IPS-11a (cell line): ENCODE measurements around the gene AGTRAP.

Experiments
- H3K4me3 ChIP-seq: one replicate; pipeline ENCODE4 v1.5.1; 2013; ENCODE audit warnings: low read depth, low read length, control low read depth

AGTRAP gene

DNA sequence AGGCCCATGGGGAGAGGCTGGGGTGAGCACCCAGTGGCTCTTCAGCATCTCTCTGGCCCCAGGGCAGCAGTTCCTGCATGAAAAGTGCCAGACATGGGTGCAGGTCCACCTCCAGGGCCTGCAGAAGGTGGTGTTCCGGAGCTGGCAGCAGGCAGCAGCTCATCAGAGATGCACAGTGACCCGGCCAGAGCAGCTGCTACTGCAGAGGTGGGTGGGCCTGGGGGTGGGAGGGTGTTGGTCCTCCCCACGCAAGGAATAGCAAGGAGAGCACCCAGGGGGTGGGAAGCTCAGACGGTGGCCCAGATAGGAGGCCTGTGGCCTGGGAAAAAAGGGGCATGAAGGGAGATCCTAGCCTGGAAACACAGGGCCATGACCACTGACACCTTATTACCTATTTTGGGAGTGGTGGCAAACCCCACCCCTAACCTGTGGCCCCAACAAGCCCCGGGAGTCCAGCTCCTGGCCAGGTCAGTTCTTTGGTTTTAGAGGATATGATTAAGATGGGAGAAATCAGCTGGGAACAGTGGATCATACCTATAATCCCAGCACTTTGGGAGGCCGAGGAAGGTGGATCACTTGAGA, 46.3 kb downstream of the AGTRAP start:
- no peak overlapping the region for H3K4me3 ChIP-seq

DNA sequence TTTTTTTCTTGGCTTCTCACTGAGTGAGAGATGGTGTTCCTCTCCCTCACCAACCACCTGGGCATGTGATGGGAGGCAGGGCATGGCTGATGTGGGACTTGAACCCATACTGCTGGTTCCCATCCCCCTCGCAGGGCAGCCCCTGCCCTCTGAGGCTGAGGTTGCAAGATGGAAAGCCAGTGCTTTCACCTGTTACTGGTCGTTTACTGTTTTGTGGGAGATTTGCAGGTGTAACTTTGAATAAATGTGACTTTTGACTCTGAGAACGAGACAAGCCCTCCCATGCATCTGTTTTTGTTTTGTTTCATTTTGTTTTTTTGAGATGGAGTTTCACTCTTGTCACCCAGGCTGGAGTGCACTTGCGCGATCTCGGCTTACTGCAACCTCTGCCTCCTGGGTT, 47.6 kb downstream of the AGTRAP start:
- no peak overlapping the region for H3K4me3 ChIP-seq

DNA sequence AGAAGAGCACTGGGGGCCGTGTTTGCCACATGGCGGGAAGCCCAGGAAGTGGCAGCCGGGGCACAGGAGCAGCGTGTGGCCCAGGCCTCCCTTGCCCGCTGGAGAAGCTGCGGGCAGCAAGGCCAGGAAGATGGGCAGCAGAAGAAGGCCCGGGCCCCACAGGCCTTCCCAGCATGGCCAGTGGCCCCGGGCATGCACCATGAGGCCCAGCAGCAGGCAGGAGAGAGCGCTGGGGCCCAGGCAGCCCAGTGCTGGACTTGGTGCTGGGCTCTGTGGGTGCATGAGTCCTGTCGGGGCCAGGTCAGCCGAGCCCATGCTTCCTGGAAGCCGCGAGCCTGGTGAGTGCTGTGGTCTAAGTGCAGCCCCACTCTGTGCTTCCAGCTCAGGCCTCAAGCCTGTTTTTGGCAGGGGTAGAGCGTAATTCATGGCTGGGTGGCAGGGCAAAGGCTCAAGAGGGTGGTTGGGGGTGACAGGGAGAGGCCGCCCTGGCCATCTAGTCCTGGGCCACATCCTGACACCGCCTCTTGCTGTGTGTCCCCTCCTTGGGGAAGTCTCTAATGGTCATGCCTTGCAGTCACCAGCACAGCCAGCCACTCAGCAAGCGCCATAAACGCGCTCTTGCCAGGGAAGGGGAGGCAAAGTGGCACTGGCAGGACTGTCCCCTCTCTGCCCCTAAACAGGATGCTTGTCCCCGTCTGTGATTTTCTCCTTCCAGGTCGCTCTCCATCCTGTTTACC, 48.5 kb downstream of the AGTRAP start:
- no peak overlapping the region for H3K4me3 ChIP-seq

DNA sequence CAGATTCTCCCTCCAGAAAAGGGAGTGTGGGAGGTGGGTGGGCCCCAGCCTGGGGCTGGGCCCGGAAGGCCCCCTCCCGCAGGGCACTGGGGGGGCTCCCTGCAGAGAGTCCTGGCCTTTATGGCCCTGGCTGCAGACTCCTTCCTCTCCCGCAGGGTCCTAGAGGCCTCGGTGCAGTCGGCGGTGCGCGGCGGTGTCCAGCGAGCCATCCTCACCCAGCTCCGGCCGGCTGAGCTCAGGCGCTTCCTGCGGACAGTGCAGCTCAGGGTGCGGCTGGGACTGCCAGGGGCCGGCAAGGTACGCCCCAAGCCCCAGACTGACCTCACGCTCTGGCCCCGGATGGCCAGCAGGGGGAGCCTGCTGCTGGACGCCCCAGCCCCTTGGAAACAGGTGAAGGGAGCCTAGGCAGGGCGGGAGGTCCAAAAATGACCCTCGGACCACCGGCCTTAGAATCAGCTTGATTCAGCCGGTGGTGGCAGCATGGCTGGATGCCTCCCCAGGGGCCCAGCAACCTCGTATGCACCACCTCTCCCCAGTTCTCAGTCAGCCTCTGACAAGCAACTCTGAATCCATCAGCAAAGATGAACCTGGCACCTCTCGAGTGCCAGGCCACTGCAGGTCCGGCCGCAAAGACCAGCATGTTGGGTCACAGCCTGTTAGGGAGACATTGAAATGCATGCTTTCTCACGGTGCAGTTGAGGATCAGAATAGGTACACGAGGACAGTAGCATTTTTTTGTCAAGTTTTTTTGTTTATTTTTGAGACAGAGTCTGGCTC, 49.2 kb downstream of the AGTRAP start:
- H3K4me3 ChIP-seq: no peak overlapping the region

DNA sequence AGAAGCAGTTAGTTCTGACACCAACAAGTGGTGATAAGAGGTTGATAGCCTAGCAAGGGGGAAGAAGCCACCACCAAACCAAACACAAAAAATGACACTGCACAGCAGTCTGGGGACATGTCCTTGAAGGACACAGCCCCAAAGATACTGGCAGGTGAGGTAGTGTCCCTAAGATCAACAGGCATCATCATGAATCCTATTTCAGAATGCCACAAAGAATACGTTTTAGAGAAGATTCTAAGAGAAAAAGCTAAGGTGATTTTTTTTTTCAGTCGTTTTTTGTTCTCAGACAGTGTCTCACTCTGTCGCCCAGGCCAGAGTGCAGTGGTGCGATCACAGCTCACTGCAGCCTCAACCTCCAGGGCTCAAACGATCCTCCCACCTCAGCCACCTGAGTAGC, 50.2 kb downstream of the AGTRAP start:
- no peak overlapping the region for H3K4me3 ChIP-seq

DNA sequence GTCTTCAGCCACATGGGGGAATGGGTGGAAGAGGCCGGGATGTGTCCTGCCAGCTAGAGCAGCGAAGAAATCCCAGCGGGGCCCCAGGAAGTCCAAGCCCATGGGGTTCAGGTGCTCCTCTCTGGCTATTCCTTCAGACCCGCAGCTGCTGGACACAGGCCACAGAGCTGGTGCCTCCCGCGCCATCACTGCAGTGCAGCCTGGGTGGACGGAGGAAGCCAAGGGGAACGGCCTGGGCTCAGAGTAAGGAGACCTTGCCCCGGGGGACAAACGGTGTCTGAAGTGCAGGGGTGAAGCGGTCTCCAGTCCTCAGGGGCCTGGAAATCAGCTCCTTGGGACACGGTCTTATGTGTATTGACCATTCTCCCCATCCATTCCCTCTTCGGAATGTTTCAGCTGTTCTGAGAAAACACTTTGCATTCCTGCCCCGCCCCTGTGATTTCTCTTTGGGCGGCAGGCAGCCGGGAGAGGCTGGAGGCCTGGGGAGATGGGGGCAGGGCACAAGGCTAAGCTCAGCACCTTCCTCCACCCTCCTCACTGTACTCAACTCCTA, 51.4 kb downstream of the AGTRAP start:
- H3K4me3 ChIP-seq: no peak overlapping the region

DNA sequence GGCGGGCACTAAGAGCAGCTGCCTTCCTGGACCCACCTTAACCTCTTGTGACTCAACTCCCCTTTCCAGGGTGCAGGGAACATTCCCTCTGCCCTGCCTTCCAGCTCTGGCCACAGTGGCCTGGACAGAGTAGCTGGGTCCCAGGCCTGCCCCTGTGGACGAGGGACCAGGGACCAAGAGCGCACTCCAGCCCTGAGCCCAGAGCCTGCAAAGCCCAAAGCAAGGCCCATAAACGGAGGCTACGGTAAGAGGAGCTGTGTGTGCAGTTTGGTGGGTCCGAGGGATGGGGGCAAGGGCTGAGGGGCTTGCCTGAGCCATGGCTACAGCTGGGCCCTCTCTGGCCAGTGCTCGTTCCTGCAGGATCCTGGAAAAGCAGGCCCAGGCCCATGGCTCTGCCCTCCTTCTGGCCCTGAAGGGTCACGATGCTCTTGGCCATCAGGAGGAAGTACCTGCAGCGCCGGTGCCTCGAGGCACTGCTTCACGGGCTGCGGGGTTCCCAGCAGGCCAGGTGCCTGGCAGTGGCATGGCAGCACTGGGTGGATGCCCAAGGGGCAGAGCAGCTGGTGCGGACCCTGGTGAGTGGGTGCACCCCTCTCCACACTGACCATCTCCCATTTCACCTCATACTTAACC, 52.0 kb downstream of the AGTRAP start:
- H3K4me3 ChIP-seq: no peak overlapping the region

DNA sequence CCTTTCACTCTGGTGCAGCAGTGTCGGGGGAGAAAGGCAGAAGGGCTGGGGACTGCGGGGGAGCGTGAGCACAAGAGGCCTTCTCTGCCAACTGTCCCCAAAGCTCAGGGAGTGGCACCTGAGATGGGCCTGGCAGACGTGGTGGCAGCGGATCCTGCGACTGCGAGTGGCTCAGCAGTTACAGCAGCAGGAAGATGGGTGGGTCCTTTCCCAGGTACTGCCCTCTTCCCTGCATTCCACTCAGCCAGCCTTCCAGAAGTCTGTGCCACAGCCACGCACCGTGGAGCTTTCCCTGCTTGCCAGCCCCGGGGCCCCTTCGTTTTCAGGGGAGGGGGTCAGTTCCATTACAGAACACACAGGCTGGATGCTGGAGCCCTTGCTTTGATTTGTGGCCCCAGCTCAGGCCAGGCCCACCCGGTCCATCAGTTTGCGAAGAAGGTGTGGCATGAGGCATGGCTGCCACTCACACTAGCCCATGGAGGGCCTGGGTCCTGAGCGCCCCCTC, 52.7 kb downstream of the AGTRAP start:
- H3K4me3 ChIP-seq: no peak overlapping the region

DNA sequence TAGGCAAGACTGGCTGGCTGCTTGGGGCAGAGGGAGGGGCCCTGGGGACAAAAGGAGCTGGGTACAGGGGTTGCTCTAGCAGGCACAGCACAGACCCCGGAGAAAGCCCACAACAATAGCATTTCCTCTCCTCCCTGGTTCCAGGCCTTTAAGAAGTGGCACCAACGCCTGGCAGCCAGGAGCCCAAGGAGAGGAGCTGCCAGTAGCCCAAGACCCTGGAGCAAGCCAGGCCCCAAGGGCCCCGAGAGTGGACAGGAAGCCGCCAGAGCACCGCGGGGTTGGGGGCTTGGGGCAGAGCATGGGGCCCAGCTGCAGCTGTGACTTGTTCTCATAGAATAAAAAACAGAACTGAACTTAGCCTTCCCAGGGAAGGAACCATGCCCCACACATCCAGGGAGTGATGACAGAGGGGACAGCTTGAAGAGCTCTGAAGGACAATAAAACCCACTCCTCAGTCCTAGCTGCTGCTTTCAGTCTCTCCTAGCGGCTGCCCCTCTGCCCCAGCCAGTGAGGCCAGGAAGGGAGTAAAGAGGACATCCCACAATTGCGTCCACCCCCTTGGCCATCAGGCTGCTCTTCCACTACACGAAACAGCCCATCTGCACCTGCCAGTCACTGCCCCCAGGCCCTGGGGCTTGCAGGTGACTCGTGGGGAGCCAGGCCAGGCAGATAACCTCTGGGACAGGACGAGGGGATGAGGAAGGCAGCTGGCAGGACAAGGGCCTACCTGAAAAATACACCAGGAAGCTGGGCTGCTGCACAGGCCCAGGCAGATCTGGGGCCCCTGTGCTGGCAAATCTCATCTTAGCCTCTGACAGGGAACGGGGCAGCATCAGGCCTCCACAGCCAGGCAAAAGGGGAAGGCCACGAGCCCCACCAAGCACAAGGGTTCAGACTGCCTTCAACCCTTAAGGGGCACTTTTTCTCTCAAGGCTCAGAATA, 53.5 kb downstream of the AGTRAP start:
- H3K4me3 ChIP-seq: no peak overlapping the region

DNA sequence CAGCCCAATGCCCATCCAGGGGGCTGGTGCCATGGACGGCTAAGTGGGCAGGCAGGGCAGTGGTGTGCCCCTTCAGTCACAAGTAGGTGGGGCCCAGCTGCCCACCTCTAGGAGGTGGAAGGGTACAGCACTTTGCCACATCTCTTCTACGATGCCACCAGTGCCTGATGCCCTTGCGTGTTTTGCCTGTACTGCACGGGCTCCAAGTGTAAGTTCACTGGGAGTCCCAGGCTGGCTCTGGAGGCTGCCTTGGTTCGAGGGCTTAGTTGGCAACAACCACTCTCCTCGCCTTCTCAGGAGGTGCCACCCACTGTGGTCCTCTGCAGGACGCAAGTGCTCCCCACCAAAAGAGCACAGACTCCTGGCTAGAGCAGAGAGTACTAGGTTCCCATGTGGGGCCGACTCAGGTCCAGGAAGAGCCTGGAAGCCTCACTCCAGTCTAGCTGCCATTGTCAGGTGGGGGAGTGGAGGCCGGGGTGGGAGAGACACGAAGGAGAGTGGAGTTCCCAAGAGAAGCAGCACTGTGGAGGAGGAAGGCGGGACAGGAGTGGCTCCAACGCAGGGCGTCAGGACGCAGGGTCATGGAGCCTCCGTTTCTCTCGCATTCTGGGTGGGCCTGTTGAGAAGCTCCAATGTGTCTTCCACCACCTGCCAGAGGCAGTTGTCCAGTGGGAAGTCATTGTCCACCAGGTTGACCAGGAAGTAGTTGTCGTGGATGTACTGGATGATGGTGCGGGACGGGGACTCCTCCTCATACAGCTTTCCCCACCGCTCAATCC, 54.4 kb downstream of the AGTRAP start:
- no peak overlapping the region for H3K4me3 ChIP-seq

DNA sequence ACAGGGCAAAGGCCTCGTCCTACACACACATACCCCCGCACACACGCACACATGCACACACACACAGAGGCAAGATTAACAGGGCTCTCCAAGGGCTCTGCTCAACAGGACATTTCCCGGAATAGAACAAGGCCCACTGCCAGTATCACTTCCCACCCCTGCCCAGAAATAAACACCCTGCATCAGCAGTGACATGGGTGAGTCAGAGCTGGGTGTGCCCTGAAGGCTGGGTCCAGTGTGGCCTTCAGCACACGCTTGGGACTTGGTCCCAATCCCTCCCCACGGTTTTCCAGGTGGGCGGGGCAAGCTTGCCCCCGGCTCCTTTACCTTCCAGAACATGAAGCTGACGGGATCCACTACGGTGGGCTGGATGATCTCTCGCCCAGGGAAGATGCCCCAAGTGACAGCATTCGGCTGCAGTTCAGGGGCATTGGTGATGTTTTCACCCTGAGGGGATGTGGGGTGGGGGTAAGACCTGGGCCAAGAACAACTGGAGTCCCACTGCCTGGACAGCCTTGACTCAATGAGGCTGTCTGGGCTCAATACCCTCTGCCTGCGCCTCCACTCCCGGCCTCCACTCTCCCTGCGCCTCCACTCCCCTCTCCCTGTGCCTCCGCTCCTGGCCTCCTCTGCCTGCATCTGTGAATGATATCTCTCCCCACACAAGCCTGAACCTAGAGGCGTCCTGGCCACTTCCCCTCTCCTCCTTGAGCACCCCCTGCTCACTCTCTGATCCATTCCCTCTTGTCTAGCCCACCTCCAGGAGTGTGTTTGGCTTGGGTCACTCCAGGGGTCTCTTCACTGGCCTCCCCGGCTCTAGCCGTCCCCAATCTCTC, 55.2 kb downstream of the AGTRAP start:
- H3K4me3 ChIP-seq: no peak overlapping the region

DNA sequence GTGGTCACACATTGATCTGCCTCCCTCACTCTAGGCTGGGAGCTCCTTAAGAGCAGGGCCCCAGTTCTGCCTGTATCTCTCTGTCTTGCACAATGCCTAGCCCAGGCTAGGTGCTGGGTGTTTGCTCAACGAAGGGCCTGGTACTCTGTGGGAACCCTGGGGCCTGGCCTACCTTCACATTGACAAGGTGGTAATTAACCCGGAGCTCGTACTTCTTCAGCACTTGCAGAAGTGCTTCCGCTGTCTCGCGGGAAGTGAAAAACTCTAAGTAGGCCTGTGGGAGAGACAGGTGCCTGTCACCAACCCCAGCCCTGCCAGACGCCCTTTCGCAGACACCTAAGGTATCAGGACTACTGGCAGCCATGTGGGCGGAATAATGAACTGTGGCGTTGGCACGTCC, 56.2 kb downstream of the AGTRAP start:
- H3K4me3 ChIP-seq: no peak overlapping the region

DNA sequence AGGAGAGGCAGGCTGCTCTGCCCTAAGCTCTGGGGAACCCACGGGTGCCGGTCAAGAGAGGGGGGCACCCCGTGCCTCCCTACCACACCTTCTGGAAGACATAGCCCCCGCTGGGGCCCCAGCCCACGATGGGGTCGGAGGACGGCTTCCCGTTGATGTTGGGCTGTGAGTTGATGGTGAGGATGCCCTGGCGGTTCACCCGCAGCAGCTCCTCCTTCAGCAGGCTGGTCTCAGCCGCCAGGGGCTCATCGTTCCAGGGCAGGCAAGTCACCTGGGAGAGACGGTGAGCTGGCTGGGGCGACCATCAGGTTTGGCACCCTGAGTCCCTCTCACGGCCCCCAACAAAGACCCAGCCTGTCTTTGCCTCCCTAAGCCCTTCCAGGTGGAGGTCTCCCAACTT, 57.9 kb downstream of the AGTRAP start:
- no peak overlapping the region for H3K4me3 ChIP-seq

DNA sequence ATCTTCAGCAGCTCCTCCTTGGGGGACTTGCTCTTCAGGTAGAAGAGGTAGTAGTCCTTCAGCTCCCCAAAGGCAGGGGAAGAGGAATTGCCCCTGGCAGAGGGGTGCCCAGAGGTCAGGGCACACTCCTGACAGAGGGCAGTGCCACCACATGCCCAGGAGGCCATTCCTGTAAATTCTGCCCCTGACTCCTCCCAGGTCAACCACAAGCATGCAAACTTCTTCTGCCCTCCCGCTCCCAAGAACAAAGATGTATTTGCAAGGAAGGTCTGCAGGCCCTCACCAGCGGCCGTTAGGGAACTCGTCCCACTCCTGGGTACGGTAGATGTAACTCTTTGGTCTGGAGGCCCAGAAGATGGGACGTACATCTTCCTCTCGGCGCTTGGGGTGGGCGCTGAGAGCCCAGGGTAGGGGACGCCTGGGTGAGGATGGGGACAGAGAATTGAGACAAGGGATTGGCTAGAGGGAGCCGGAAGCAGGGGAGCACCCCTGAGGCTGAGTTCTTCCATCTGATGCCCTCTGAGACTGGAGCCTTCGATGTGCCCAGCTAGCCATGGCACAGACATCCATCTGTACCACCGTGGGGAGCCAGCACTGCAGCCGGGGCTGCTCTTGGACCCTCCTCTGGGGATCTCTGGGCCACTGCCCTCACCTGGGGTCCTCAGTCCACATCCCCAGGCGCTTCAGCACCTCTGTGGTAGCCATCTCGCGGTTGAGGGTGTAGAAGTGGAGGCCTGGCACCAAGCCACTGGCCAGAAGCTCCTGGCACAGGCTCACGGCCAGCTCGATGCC, 58.7 kb downstream of the AGTRAP start:
- H3K4me3 ChIP-seq: no peak overlapping the region

DNA sequence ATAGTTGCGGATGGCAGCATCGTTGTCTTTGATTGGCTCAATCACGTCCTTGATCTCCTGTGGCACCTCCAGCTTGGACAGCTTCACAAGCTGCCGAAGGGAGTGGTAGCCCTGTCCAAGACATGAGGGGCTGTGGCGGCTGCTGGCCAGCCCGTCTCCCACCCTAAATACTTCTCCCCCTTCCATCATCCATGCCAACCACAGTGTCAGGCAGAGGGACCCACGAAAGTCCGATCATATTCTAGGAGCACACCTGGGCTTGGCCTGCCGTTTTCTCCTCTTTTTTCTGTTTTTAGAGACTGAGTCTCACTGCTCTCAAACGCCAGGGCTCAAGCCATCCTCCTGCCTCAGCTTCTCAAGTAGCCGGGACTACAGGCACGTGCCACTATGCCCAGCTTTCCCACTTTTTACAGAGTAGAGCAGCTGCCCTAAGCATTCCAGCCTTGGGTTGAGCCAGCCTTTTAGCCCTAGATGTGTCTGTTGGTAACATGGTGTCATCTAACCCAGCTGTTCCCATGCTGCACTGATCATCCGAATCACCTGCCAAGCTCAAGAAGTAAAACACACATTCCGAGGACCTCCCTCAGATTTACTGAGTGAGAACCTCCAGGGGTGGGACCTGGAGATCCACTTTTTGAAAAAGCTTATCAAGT, 59.4 kb downstream of the AGTRAP start:
- no peak overlapping the region for H3K4me3 ChIP-seq

DNA sequence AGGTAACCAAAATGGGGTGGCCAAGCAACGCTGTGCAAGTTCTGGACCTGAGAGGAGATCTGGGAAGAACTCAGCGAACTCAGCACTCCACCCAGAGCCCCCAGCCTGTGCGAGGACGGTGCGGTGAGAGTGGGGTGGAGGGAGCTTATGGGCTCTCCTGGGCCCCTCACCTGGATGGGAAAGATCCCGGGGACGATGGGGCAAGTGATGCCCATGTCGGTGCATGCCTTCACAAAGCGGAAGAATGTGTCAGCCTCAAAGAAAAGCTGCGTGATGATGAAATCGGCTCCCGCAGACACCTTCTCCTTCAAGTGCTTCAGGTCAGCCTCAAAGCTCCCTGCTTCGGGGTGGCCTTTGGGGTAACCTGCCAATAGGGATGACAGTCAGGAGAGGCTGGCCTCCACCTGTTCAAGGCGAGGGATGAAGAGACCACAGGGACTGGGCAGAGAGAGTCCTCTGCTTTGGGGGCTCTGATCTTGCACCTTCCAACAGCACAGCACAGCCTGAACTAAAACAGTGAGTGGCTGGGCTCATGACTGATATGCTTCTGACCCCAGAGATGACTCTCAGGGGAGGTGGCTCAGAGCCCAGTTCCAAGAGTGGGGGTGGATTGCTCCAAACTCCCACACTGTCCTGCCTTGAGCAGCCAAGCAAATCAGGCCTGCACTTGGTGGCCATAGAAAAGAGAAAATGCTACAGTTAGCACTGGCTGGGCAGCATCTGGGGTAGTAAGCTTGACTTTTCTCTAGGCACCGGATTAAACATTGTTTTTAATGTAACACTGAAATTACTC, 60.3 kb downstream of the AGTRAP start:
- no peak overlapping the region for H3K4me3 ChIP-seq
